HG03097 (cell line): ENCODE data around the gene MYO1C.
"Not testable (repeated sequence)": the region's sequence is repeated elsewhere in the genome, so short reads cannot be mapped to it uniquely, and the experiment has no call there.

Experiments
- ATAC-seq: cut with Tn5 transposase; IDR thresholded peaks from one replicate; pipeline ENCODE4 v1.9.1; 2021; ENCODE audit not compliant: unreplicated experiment, low FRiP score

MYO1C gene

GRCh38 chr17:1508709-1509108 is 16.2 kb upstream of the MYO1C start:
- ATAC-seq = not testable (repeated sequence)

GRCh38 chr17:1506649-1507267 is 14.3 kb upstream of the MYO1C start:
- no peak for ATAC-seq

GRCh38 chr17:1505586-1505985 is 13.1 kb upstream of the MYO1C start:
- no peak for ATAC-seq

GRCh38 chr17:1504866-1505265 is 12.4 kb upstream of the MYO1C start:
- ATAC-seq = no peak

- no peak for ATAC-seq
Measured at GRCh38 chr17:1503699-1504098, 11.2 kb upstream of the MYO1C start.

GRCh38 chr17:1498869-1499268 is 6.4 kb upstream of the MYO1C start:
- ATAC-seq = no peak

- ATAC-seq = no peak
Measured at GRCh38 chr17:1498233-1498632, 5.7 kb upstream of the MYO1C start.

GRCh38 chr17:1497831-1498230 is 5.3 kb upstream of the MYO1C start:
- ATAC-seq = no peak

- ATAC-seq = no peak
Measured at GRCh38 chr17:1496869-1497268, 4.4 kb upstream of the MYO1C start.

- no peak for ATAC-seq
Measured at GRCh38 chr17:1495265-1495989, 2.9 kb upstream of the MYO1C start.

GRCh38 chr17:1494736-1495253 is 2.3 kb upstream of the MYO1C start:
- ATAC-seq = no peak

GRCh38 chr17:1494203-1494602 is 1.7 kb upstream of the MYO1C start:
- ATAC-seq = no peak

- ATAC-seq = no peak
Measured at GRCh38 chr17:1493291-1493980, 950 bp upstream of the MYO1C start.

GRCh38 chr17:1491443-1492248 is 840 bp downstream of the MYO1C start:
- ATAC-seq = no peak

- no peak for ATAC-seq
Measured at GRCh38 chr17:1490643-1491442, 1.6 kb downstream of the MYO1C start.

GRCh38 chr17:1488826-1489270 is 3.6 kb downstream of the MYO1C start:
- ATAC-seq = no peak

- no peak for ATAC-seq
Measured at GRCh38 chr17:1487939-1488825, 4.3 kb downstream of the MYO1C start.

- ATAC-seq = no peak
Measured at GRCh38 chr17:1486802-1487695, 5.4 kb downstream of the MYO1C start.
